GM23338 (cell line): Measurements from ENCODE around the gene DPP9. TPM values are rescaled to one million over a fixed set of nuclear protein-coding genes. Genes with fewer than 3 reads are reported as not detected.

Experiments used
- ATAC-seq: fragments of 200-7000 bp; cut with Tn5 transposase; 3 replicates; pipeline ENCODE4 v1.9.1; 2020
- DNase-seq: peaks from one replicate; pipeline ENCODE4 v3.0.0-alpha.2; 2015; ENCODE audit warnings: low spot score
- H2AFZ ChIP-seq: fragments of 200-600 bp; sonication (generic); 2 replicates; pipeline ENCODE4 v1.8.0; 2016; ENCODE audit warnings: antibody characterized with exemption, mild to moderate bottlenecking, moderate library complexity
- H3F3A ChIP-seq: fragments of 200-600 bp; sonication (generic); replicated peaks from 2 replicates; pipeline ENCODE4 v1.8.0; 2017; ENCODE audit warnings: antibody characterized with exemption, mixed run types, low read depth
- H3K27ac ChIP-seq: fragments of 200-600 bp; sonication (generic); 2 replicates; pipeline ENCODE4 v1.6.1; 2016; ENCODE audit warnings: low read depth
- H3K27me3 ChIP-seq: fragments of 200-600 bp; sonication (generic); 2 replicates; pipeline ENCODE4 v1.8.0; 2016; ENCODE audit warnings: mild to moderate bottlenecking, mixed run types, moderate library complexity; ENCODE audit not compliant: insufficient read depth
- H3K36me3 ChIP-seq: fragments of 200-600 bp; sonication (generic); 2 replicates; pipeline ENCODE4 v1.8.0; 2016; ENCODE audit warnings: mild to moderate bottlenecking; ENCODE audit not compliant: insufficient read depth
- H3K4me1 ChIP-seq: fragments of 200-600 bp; sonication (generic); 2 replicates; pipeline ENCODE4 v1.8.0; 2016; ENCODE audit warnings: mild to moderate bottlenecking, moderate library complexity; ENCODE audit not compliant: insufficient read depth
- H3K4me2 ChIP-seq: fragments of 200-600 bp; sonication (generic); 2 replicates; pipeline ENCODE4 v1.7.1; 2017; ENCODE audit warnings: mixed run types
- H3K4me3 ChIP-seq: fragments of 200-600 bp; sonication (generic); 2 replicates; pipeline ENCODE4 v1.6.1; 2016; ENCODE audit warnings: mixed run types
- H3K79me2 ChIP-seq: fragments of 200-600 bp; sonication (generic); replicated peaks from 2 replicates; pipeline ENCODE4 v1.8.0; 2017; ENCODE audit warnings: mild to moderate bottlenecking; ENCODE audit not compliant: insufficient read depth
- H3K9me2 ChIP-seq: fragments of 200-600 bp; sonication (generic); 2 replicates; pipeline ENCODE4 v1.8.0; 2017; ENCODE audit not compliant: insufficient read depth
- H4K20me1 ChIP-seq: fragments of 200-600 bp; sonication (generic); replicated peaks from 2 replicates; pipeline ENCODE4 v1.8.0; 2017; ENCODE audit warnings: mild to moderate bottlenecking; ENCODE audit not compliant: insufficient read depth
- H3K27ac Mint-ChIP-seq: 2 replicates; pipeline ENCODE4 v1.8.0; 2020; ENCODE audit warnings: inconsistent platforms, mild to moderate bottlenecking, moderate library complexity, mixed read lengths
- H3K27me3 Mint-ChIP-seq: 3 replicates; pipeline ENCODE4 v1.8.0; 2022; ENCODE audit warnings: low read depth, mild to moderate bottlenecking, moderate library complexity, mixed read lengths, inconsistent platforms; ENCODE audit not compliant: insufficient read depth, poor library complexity
- H3K36me3 Mint-ChIP-seq: 3 replicates; pipeline ENCODE4 v1.8.0; 2021; ENCODE audit warnings: low read depth, mild to moderate bottlenecking, inconsistent platforms, moderate library complexity, mixed read lengths
- H3K4me1 Mint-ChIP-seq: 3 replicates; pipeline ENCODE4 v1.8.0; 2020; ENCODE audit warnings: mild to moderate bottlenecking, inconsistent platforms, mixed read lengths
- H3K4me3 Mint-ChIP-seq: 3 replicates; pipeline ENCODE4 v1.8.0; 2021; ENCODE audit warnings: moderate library complexity, mild to moderate bottlenecking, inconsistent platforms, mixed read lengths
- H3K9me3 Mint-ChIP-seq: 3 replicates; pipeline ENCODE4 v1.8.0; 2020; ENCODE audit warnings: moderate library complexity, mild to moderate bottlenecking, inconsistent platforms, mixed read lengths
- EZH2 ChIP-seq: fragments of 200-600 bp; sonication (generic); IDR thresholded peaks from one replicate; pipeline ENCODE4 v1.8.0; 2017; ENCODE audit warnings: antibody characterized with exemption, mild to moderate bottlenecking, low read depth; ENCODE audit not compliant: unreplicated experiment
- EZH2phosphoT487 ChIP-seq: fragments of 200-600 bp; sonication (generic); IDR thresholded peaks from one replicate; pipeline ENCODE4 v1.8.1; 2018; ENCODE audit warnings: antibody characterized with exemption; ENCODE audit not compliant: unreplicated experiment
- NANOG ChIP-seq: IDR thresholded peaks from 2 replicates; pipeline ENCODE4 v1.6.1; 2016; ENCODE audit warnings: antibody characterized with exemption, borderline replicate concordance
- POLR2AphosphoS5 ChIP-seq: IDR thresholded peaks from 2 replicates; pipeline ENCODE4 v1.6.1; 2016; ENCODE audit warnings: antibody characterized with exemption, low read depth
- STAT1 ChIP-seq: IDR thresholded peaks from one replicate; pipeline ENCODE4 v1.6.1; 2016; ENCODE audit warnings: antibody characterized with exemption; ENCODE audit not compliant: unreplicated experiment
- ZNF114 ChIP-seq: fragments of 250-450 bp; sonication (Bioruptor Pico); IDR thresholded peaks from 2 replicates; pipeline ENCODE4 v1.5.0; 2020; ENCODE audit warnings: mild to moderate bottlenecking, moderate library complexity
- ZNF331 ChIP-seq: fragments of 250-450 bp; sonication (Bioruptor Pico); IDR thresholded peaks from 2 replicates; pipeline ENCODE4 v1.5.0; 2020; ENCODE audit warnings: low read depth, mild to moderate bottlenecking, moderate library complexity
- polyA plus RNA-seq: library from polyadenylated mRNA; unstranded; fragments of >200 nt; fragmentation: Nextera tagmentation; extraction: Ambion mirVana; gene quantifications from 2 replicates; pipeline ENCODE4 v1.2.1, GENCODE V29; 2016
- total RNA-seq: library from RNA; depleted of rRNA; stranded (reverse); fragments of >200 nt; shearing (Covaris generic); gene quantifications from 2 replicates; pipeline ENCODE4 v1.2.3, GENCODE V29; 2014
- TF ChIP-seq, protein P1 (sequence below): fragments of 250-450 bp; sonication (Bioruptor Pico); IDR thresholded peaks from 2 replicates; pipeline ENCODE4 v1.5.0; 2020; ENCODE audit warnings: mild to moderate bottlenecking, moderate library complexity
- TF ChIP-seq, protein P2 (sequence below), 2 experiments: fragments of 200-600 bp in 1 of 2; sonication (generic) in 1 of 2; conservative IDR thresholded peaks; 2 replicates each; pipeline versions ENCODE4 v1.5.1 to v1.6.1; 2016 to 2017; ENCODE audit warnings: antibody characterized with exemption in 2 of 2, low read depth in 2 of 2, mild to moderate bottlenecking in 2 of 2, moderate library complexity in 1 of 2
- TF ChIP-seq, protein P3 (sequence below): IDR thresholded peaks from one replicate; pipeline ENCODE4 v1.6.1; 2018; ENCODE audit warnings: antibody characterized with exemption; ENCODE audit not compliant: unreplicated experiment
- TF ChIP-seq, protein P4 (sequence below): IDR thresholded peaks from 2 replicates; pipeline ENCODE4 v1.6.1; 2016; ENCODE audit warnings: antibody characterized with exemption

Gene DPP9
- total and polyA plus RNA-seq, 2 experiments from 2014 or later, result 19.5 to 49.2 TPM

DNA sequence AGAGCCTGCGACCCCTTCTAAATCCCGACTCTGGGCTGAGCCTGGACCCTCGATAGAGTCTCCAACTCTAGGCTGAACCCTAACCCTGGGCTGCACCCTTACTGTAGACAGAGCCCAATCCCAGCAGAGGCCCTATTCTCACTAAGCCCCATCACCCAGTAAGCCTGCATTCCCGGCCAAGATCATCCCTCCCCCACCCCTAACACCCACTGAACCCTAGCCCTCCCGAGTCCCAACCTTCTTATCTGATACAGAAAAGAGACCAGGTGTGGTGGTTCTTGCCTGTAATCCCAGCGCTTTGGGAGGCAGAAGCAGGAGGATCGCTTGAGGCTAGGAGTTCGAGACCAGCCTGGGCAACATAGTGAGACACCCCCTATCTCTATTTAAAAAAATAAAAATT, 86.9 kb downstream of the DPP9 start (continued):
- TF ChIP-seq, protein P1, sequence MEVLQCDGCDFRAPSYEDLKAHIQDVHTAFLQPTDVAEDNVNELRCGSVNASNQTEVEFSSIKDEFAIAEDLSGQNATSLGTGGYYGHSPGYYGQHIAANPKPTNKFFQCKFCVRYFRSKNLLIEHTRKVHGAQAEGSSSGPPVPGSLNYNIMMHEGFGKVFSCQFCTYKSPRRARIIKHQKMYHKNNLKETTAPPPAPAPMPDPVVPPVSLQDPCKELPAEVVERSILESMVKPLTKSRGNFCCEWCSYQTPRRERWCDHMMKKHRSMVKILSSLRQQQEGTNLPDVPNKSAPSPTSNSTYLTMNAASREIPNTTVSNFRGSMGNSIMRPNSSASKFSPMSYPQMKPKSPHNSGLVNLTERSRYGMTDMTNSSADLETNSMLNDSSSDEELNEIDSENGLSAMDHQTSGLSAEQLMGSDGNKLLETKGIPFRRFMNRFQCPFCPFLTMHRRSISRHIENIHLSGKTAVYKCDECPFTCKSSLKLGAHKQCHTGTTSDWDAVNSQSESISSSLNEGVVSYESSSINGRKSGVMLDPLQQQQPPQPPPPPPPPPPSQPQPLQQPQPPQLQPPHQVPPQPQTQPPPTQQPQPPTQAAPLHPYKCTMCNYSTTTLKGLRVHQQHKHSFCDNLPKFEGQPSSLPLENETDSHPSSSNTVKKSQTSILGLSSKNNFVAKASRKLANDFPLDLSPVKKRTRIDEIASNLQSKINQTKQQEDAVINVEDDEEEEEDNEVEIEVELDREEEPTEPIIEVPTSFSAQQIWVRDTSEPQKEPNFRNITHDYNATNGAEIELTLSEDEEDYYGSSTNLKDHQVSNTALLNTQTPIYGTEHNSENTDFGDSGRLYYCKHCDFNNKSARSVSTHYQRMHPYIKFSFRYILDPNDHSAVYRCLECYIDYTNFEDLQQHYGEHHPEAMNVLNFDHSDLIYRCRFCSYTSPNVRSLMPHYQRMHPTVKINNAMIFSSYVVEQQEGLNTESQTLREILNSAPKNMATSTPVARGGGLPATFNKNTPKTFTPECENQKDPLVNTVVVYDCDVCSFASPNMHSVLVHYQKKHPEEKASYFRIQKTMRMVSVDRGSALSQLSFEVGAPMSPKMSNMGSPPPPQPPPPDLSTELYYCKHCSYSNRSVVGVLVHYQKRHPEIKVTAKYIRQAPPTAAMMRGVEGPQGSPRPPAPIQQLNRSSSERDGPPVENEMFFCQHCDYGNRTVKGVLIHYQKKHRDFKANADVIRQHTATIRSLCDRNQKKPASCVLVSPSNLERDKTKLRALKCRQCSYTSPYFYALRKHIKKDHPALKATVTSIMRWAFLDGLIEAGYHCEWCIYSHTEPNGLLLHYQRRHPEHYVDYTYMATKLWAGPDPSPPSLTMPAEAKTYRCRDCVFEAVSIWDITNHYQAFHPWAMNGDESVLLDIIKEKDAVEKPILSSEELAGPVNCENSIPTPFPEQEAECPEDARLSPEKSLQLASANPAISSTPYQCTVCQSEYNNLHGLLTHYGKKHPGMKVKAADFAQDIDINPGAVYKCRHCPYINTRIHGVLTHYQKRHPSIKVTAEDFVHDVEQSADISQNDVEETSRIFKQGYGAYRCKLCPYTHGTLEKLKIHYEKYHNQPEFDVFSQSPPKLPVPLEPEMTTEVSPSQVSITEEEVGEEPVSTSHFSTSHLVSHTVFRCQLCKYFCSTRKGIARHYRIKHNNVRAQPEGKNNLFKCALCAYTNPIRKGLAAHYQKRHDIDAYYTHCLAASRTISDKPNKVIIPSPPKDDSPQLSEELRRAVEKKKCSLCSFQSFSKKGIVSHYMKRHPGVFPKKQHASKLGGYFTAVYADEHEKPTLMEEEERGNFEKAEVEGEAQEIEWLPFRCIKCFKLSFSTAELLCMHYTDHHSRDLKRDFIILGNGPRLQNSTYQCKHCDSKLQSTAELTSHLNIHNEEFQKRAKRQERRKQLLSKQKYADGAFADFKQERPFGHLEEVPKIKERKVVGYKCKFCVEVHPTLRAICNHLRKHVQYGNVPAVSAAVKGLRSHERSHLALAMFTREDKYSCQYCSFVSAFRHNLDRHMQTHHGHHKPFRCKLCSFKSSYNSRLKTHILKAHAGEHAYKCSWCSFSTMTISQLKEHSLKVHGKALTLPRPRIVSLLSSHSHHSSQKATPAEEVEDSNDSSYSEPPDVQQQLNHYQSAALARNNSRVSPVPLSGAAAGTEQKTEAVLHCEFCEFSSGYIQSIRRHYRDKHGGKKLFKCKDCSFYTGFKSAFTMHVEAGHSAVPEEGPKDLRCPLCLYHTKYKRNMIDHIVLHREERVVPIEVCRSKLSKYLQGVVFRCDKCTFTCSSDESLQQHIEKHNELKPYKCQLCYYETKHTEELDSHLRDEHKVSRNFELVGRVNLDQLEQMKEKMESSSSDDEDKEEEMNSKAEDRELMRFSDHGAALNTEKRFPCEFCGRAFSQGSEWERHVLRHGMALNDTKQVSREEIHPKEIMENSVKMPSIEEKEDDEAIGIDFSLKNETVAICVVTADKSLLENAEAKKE, result no peak
- no peak for TF ChIP-seq STAT1
- no peak for TF ChIP-seq POLR2AphosphoS5
- TF ChIP-seq NANOG, result no peak
- no peak for TF ChIP-seq ZNF331 (CRISPR knock-in tag)
- TF ChIP-seq EZH2, result no peak
- TF ChIP-seq ZNF114 (CRISPR knock-in tag), result no peak

DNA sequence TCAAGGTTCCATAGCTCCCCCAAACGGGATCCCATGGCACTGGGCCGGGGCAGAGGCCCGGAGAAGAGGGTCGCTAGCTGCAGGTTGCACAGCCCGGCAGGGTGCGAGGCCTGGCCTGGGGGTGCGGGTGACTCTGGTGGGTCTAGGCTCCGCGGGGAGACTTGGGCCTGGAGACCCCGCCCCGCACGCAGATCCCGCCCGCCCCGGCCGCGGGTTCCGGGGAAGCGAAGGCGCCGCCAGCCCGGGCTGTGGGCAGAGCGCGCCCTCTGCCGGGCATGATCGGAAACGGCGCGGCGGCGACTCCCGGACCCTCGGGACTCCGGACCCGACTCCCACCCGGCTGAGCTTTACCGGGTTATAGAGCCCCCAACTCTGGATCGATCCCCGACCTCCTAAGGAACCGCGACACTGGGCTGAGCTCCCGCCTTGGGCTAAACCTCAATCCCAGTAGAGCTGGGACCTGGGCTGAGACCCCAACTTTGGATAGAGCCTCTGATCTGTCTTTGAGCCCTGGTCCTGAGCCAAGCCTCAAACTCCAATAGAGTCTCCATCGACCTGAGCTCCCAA, 87.4 kb downstream of the DPP9 start:
- no peaks in the 10 kb centered on the region; the same call in 2 of the 3 replicates for H3K9me3 Mint-ChIP-seq
- H3K36me3 Mint-ChIP-seq, result no peaks in the 10 kb centered on the region; the same call in 2 of the 3 replicates
- H3K36me3 ChIP-seq, result no peaks in the 10 kb centered on the region
- no peaks in the 10 kb centered on the region for H3K79me2 ChIP-seq
- H2AFZ ChIP-seq, result peak overlapping the region; percentile 97
- H3K27ac ChIP-seq, result no peak overlapping the region
- H3K27ac Mint-ChIP-seq, result no peak overlapping the region
- H3K9me2 ChIP-seq, result no peaks in the 10 kb centered on the region
- peak overlapping the region; percentile 75 for H3K4me3 Mint-ChIP-seq
- peak overlapping the region; percentile 96 for H3K4me2 ChIP-seq
- peaks cover 27% of the 10 kb centered on the region for H3K27me3 Mint-ChIP-seq
- DNase-seq, result peak; percentile 79
- peaks cover 11% of the 10 kb centered on the region for H3F3A ChIP-seq
- ATAC-seq, result peak; percentile 60
- no peaks in the 10 kb centered on the region for H4K20me1 ChIP-seq
- peaks cover 9% of the 10 kb centered on the region for H3K4me1 Mint-ChIP-seq
- H3K4me3 ChIP-seq, result peak overlapping the region; percentile 86
- peaks cover 18% of the 10 kb centered on the region for H3K27me3 ChIP-seq
- TF ChIP-seq POLR2AphosphoS5 (peak; percentile 52; the same call in 1 of the 2 replicates), EZH2phosphoT487 (no peak)
- TF ChIP-seq, protein P2, sequence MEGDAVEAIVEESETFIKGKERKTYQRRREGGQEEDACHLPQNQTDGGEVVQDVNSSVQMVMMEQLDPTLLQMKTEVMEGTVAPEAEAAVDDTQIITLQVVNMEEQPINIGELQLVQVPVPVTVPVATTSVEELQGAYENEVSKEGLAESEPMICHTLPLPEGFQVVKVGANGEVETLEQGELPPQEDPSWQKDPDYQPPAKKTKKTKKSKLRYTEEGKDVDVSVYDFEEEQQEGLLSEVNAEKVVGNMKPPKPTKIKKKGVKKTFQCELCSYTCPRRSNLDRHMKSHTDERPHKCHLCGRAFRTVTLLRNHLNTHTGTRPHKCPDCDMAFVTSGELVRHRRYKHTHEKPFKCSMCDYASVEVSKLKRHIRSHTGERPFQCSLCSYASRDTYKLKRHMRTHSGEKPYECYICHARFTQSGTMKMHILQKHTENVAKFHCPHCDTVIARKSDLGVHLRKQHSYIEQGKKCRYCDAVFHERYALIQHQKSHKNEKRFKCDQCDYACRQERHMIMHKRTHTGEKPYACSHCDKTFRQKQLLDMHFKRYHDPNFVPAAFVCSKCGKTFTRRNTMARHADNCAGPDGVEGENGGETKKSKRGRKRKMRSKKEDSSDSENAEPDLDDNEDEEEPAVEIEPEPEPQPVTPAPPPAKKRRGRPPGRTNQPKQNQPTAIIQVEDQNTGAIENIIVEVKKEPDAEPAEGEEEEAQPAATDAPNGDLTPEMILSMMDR (conservative IDR thresholded peaks at IDR 0.05; ENCODE audit: low read depth in 2 of 2), result peak; percentile 66 to 88
- TF ChIP-seq, protein P3, sequence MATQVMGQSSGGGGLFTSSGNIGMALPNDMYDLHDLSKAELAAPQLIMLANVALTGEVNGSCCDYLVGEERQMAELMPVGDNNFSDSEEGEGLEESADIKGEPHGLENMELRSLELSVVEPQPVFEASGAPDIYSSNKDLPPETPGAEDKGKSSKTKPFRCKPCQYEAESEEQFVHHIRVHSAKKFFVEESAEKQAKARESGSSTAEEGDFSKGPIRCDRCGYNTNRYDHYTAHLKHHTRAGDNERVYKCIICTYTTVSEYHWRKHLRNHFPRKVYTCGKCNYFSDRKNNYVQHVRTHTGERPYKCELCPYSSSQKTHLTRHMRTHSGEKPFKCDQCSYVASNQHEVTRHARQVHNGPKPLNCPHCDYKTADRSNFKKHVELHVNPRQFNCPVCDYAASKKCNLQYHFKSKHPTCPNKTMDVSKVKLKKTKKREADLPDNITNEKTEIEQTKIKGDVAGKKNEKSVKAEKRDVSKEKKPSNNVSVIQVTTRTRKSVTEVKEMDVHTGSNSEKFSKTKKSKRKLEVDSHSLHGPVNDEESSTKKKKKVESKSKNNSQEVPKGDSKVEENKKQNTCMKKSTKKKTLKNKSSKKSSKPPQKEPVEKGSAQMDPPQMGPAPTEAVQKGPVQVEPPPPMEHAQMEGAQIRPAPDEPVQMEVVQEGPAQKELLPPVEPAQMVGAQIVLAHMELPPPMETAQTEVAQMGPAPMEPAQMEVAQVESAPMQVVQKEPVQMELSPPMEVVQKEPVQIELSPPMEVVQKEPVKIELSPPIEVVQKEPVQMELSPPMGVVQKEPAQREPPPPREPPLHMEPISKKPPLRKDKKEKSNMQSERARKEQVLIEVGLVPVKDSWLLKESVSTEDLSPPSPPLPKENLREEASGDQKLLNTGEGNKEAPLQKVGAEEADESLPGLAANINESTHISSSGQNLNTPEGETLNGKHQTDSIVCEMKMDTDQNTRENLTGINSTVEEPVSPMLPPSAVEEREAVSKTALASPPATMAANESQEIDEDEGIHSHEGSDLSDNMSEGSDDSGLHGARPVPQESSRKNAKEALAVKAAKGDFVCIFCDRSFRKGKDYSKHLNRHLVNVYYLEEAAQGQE, result no peak
- TF ChIP-seq, protein P4, sequence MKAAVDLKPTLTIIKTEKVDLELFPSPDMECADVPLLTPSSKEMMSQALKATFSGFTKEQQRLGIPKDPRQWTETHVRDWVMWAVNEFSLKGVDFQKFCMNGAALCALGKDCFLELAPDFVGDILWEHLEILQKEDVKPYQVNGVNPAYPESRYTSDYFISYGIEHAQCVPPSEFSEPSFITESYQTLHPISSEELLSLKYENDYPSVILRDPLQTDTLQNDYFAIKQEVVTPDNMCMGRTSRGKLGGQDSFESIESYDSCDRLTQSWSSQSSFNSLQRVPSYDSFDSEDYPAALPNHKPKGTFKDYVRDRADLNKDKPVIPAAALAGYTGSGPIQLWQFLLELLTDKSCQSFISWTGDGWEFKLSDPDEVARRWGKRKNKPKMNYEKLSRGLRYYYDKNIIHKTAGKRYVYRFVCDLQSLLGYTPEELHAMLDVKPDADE, result no peak
- peaks cover 5% of the 10 kb centered on the region; the same call in 1 of the 2 replicates for H3K4me1 ChIP-seq
